ENCODE measurements around the gene AVL9.

DNA sequence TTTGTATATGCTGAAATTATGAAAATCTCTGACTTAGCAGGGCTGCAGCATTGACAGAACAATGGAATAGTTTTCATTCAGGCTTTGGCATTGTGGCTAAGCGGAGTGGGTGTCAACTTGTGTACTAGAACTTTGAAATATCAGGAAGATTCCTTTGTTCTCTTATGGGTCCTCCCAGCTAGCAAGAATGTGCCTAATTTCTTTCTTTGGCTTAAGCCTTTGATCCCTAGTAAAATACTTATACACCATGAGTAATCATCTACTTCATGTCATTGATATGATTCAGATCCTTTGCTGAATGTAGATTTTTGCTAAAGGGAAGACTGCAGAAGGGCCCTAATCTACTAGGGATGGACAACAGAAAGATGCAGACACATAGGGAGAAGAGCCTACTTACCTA lies 6.2 kb downstream of the AVL9 start:
- TF ChIP-seq SPI1 (IDR thresholded peaks at IDR 0.05; ENCODE audit: borderline replicate concordance, low read depth): no peak
- TF ChIP-seq, protein P1, sequence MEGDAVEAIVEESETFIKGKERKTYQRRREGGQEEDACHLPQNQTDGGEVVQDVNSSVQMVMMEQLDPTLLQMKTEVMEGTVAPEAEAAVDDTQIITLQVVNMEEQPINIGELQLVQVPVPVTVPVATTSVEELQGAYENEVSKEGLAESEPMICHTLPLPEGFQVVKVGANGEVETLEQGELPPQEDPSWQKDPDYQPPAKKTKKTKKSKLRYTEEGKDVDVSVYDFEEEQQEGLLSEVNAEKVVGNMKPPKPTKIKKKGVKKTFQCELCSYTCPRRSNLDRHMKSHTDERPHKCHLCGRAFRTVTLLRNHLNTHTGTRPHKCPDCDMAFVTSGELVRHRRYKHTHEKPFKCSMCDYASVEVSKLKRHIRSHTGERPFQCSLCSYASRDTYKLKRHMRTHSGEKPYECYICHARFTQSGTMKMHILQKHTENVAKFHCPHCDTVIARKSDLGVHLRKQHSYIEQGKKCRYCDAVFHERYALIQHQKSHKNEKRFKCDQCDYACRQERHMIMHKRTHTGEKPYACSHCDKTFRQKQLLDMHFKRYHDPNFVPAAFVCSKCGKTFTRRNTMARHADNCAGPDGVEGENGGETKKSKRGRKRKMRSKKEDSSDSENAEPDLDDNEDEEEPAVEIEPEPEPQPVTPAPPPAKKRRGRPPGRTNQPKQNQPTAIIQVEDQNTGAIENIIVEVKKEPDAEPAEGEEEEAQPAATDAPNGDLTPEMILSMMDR (IDR thresholded peaks at IDR 0.05; ENCODE audit: insufficient read depth, low read length): no peak
- TF ChIP-seq POLR2AphosphoS5 (IDR thresholded peaks at IDR 0.05; ENCODE audit: low read depth): no peak
- TF ChIP-seq GABPA (IDR thresholded peaks at IDR 0.05; ENCODE audit: low read depth): no peak
